SK-N-MC (cell line): Measurements from ENCODE around the gene CNTFR.

Experiments
- EZH2 ChIP-seq: fragments of 200-600 bp; sonication (generic); IDR thresholded peaks from one replicate; pipeline ENCODE4 v1.6.1; 2017; ENCODE audit warnings: antibody characterized with exemption
- POLR2AphosphoS5 ChIP-seq: IDR thresholded peaks from 2 replicates; pipeline ENCODE4 v1.6.1; 2012; ENCODE audit warnings: mild to moderate bottlenecking, low read depth, low read length, borderline replicate concordance

DNA sequence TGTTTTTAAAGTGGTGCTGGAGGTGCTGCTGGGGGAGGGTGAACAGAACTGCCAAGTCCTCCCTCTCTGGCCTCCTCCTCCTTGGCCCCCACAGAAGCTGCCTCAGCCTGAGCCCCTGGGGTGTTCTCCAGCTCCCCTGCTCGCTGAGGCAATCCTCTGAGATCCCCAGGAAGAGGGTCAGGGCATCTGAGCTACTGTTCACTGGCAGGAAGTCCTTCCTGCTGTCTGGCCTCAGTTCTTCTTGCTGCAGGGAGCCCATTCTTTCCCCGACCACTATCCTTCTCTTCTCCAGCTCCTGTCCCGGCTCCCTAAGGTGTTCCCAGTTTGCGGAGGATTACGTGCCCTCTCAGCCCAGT, 9.7 kb downstream of the CNTFR start:
- TF ChIP-seq EZH2, result no peak
- TF ChIP-seq POLR2AphosphoS5, result no peak
